Kidney (tissue), 14 donors: ENCODE measurements around the gene SPEG. TPM values are rescaled to one million over a fixed set of nuclear protein-coding genes. Genes with fewer than 3 reads are reported as not detected.

Experiments
- DNase-seq, 5 donors: peaks; one replicate each; pipeline ENCODE4 v3.0.0-alpha.2; 2013 to 2020
- FAIRE-seq: peaks from 2 replicates; lab custom pipeline; 2012; peaks lifted over from hg19 to GRCh38; lab: Jason Lieb, UNC
- H3K27ac ChIP-seq, 2 donors: one replicate each; pipeline ENCODE4 v1.7.0; 2013; ENCODE audit warnings: low read depth in 2 of 2, low read length in 2 of 2, inconsistent platforms in 1 of 2
- H3K27me3 ChIP-seq: one replicate; pipeline ENCODE4 v1.7.1; 2013; ENCODE audit warnings: low read length, inconsistent platforms; ENCODE audit not compliant: control insufficient read depth, insufficient read depth
- H3K36me3 ChIP-seq, 3 donors: one replicate each; pipeline versions ENCODE4 v1.7.0 to v1.7.1; 2013; ENCODE audit warnings: low read length in 3 of 3, control low read depth in 1 of 3, inconsistent platforms in 1 of 3; ENCODE audit not compliant: insufficient read depth in 3 of 3, control insufficient read depth in 2 of 3
- H3K4me1 ChIP-seq, 3 donors: one replicate each; pipeline versions ENCODE4 v1.7.0 to v1.7.1; 2013; ENCODE audit warnings: low read length in 3 of 3, inconsistent platforms in 1 of 3, low read depth in 1 of 3; ENCODE audit not compliant: control insufficient read depth in 2 of 3, insufficient read depth in 2 of 3
- H3K4me3 ChIP-seq, 3 donors: one replicate each; pipeline versions ENCODE4 v1.7.0 to v1.8.1; 2013; ENCODE audit warnings: low read length in 3 of 3, control low read depth in 1 of 3, inconsistent platforms in 1 of 3
- H3K9ac ChIP-seq, 3 donors: one replicate each; pipeline versions ENCODE4 v1.7.0 to v1.7.1; 2013; ENCODE audit warnings: low read length in 3 of 3, control low read depth in 1 of 3, inconsistent platforms in 1 of 3
- H3K9me3 ChIP-seq, 3 donors: one replicate each; pipeline versions ENCODE4 v1.7.0 to v1.7.1; 2013; ENCODE audit warnings: low read length in 3 of 3, control low read depth in 1 of 3, inconsistent platforms in 1 of 3; ENCODE audit not compliant: control insufficient read depth in 2 of 3, insufficient read depth in 1 of 3
- CTCF ChIP-seq: IDR thresholded peaks from 3 replicates; pipeline ENCODE4 v1.5.1; 2012; ENCODE audit warnings: mild to moderate bottlenecking, moderate library complexity, borderline replicate concordance; ENCODE audit not compliant: insufficient read depth; ENCODE audit errors: extremely low read depth
- intact Hi-C: fragments of 100-400 bp; cut with DNase I; formaldehyde crosslinking; loops from one replicate; pipeline ENCODE4 v1.11.1; 2022
- polyA plus RNA-seq: library from polyadenylated mRNA; stranded (reverse); fragments of 350-450 nt; fragmentation: Illumina TruSeq; extraction: RNeasy Lipid Tissue Mini Kit (QIAGEN cat#74804); gene quantifications from one replicate; pipeline ENCODE4 v1.2.3, GENCODE V29; 2014; ENCODE audit warnings: low read depth, low replicate concordance; ENCODE audit not compliant: insufficient read depth
- total RNA-seq: library from RNA; stranded (reverse); fragmentation: NEBNext Ultra II Directional; extraction: Animal tissue kit (Norgen Biotek cat#: 25700); gene quantifications from one replicate; pipeline ENCODE4 v1.2.1, GENCODE V29; 2021
- donor health status: control.
- donor health status: control.
- donor health status: control.
- donor health status: control.
- donor health status: control.
- donor health status: DM: yes; HTN: yes; CAD: no.
- donor health status: Normal renal cell carcinoma (clear cell type).

The SPEG gene
- total and polyA plus RNA-seq, 2 donors from 2014 or later, result 13.1 to 26.6 TPM

GRCh38 chr2:219531639-219532377, 97.2 kb downstream of the SPEG start:
- intact Hi-C loops, result loop anchor here (10.0 kb wide), 1 partner anchor 127 kb away; no protein-coding TSS in a partner anchor
- Histone ChIP-seq H3K4me1 (no peaks in the 10 kb centered on the region), H3K9me3 (no peaks in the 10 kb centered on the region), H3K9ac (no peak overlapping the region), H3K4me3 (no peak overlapping the region), H3K36me3 (no peaks in the 10 kb centered on the region), H3K27ac (no peak overlapping the region), H3K27me3 (peaks cover 6% of the 10 kb centered on the region)
- no peak for TF ChIP-seq CTCF
- FAIRE-seq, result no peak
- no peak for DNase-seq

- Histone ChIP-seq H3K36me3 (no peaks in the 10 kb centered on the region), H3K9me3 (no peaks in the 10 kb centered on the region), H3K9ac (no peak overlapping the region), H3K4me3 (no peak overlapping the region), H3K27me3 (peaks cover 6% of the 10 kb centered on the region), H3K4me1 (no peaks in the 10 kb centered on the region), H3K27ac (no peak overlapping the region)
- no peak for TF ChIP-seq CTCF
- DNase-seq (no peak), FAIRE-seq (no peak)
- intact Hi-C loops, result loop anchor here (10.0 kb wide), 1 partner anchor 128 kb away; no protein-coding TSS in a partner anchor
These were observed 97.7 kb downstream of the SPEG start for GRCh38 chr2:219532378-219532649.

- Histone ChIP-seq H3K4me1 (no peaks in the 10 kb centered on the region), H3K36me3 (no peaks in the 10 kb centered on the region), H3K9me3 (no peaks in the 10 kb centered on the region), H3K27me3 (peaks cover under 1% of the 10 kb centered on the region), H3K9ac (no peak overlapping the region), H3K4me3 (no peak overlapping the region), H3K27ac (no peak overlapping the region)
- DNase-seq (no peak), FAIRE-seq (no peak)
- no peak for TF ChIP-seq CTCF
- intact Hi-C loops, result loop anchor here (10.0 kb wide), 1 partner anchor 129 kb away; no protein-coding TSS in a partner anchor
These were observed 99.5 kb downstream of the SPEG start for GRCh38 chr2:219533930-219534661.
